Camera-type eye (tissue), 1 donor: ENCODE results near the gene PRIM1. TPM values are rescaled to one million over a fixed set of nuclear protein-coding genes. Genes with fewer than 3 reads are reported as not detected.

Experiments used
- total RNA-seq: library from RNA; depleted of rRNA; stranded (reverse); fragments of >200 nt; gene quantifications from one replicate; pipeline ENCODE4 v1.2.3, GENCODE V29; 2014

PRIM1 gene
- total RNA-seq, result 32.1 TPM

GRCh38 chr12:56751712-56752598 lies at the start of gene PRIM1:
Gene PRIM1, minus strand, starts transcription at chr12:56752323. Its CDS starts 25 bp downstream, at chr12:56752298.

GRCh38 chr12:56724972-56725722 lies 27.0 kb downstream of the PRIM1 start, which contains the start of gene NACA:
Gene NACA, minus strand, starts transcription at chr12:56725299. Its CDS starts 778 bp downstream, at chr12:56724521.

GRCh38 chr12:56688129-56688845 lies 63.8 kb downstream of the PRIM1 start, which contains the start of gene PTGES3:
Gene PTGES3, minus strand, starts transcription at chr12:56688284. Its CDS starts 285 bp downstream, at chr12:56687999.

Other genes starting within 250 kb of the PRIM1 start
- 17.9 TPM for gene RBMS2, start 230.5 kb downstream of the PRIM1 start, total RNA-seq
- gene BAZ2A, start 122.0 kb downstream of the PRIM1 start, total RNA-seq, result 65.9 TPM
- 392 TPM for gene ATP5F1B, start 106.3 kb downstream of the PRIM1 start, total RNA-seq
- 125 TPM for gene PTGES3, start 64.0 kb downstream of the PRIM1 start, total RNA-seq
- 924 TPM for gene NACA, start 27.0 kb downstream of the PRIM1 start, total RNA-seq
- gene HSD17B6, start 11.0 kb upstream of the PRIM1 start, total RNA-seq, result 0.93 TPM
- 0.38 TPM for gene SDR9C7, start 182.1 kb upstream of the PRIM1 start, total RNA-seq
- 1.0 TPM for gene RDH16, start 205.3 kb upstream of the PRIM1 start, total RNA-seq